NCI-H446 (cell line): ENCODE measurements around the gene EPHA6.
"Not testable (repeated sequence)": the region's sequence is repeated elsewhere in the genome, so short reads cannot be mapped to it uniquely, and the experiment has no call there.

Experiments used
- DNase-seq, 2 experiments: peaks; one replicate each; lab custom pipeline; 2025; lab: John Stamatoyannopoulos, UW

The EPHA6 gene

GRCh38 chr3:97181704-97182103 lies 367.3 kb downstream of the EPHA6 start:
- peak in 1 of 2 experiments; percentile 29 for DNase-seq

GRCh38 chr3:97187771-97188170 lies 373.4 kb downstream of the EPHA6 start:
- peak in 1 of 2 experiments; percentile 35 for DNase-seq

GRCh38 chr3:97189835-97190234 lies 375.4 kb downstream of the EPHA6 start:
- no peak for DNase-seq

GRCh38 chr3:97197083-97197482 lies 382.7 kb downstream of the EPHA6 start:
- no peak for DNase-seq

GRCh38 chr3:97197830-97198229 lies 383.4 kb downstream of the EPHA6 start:
- no peak for DNase-seq

GRCh38 chr3:97200387-97200786 lies 386.0 kb downstream of the EPHA6 start:
- DNase-seq, result no peak

GRCh38 chr3:97201814-97202213 lies 387.4 kb downstream of the EPHA6 start:
- no peak for DNase-seq

GRCh38 chr3:97228966-97229365 lies 414.6 kb downstream of the EPHA6 start:
- no peak for DNase-seq

GRCh38 chr3:97230486-97230885 lies 416.1 kb downstream of the EPHA6 start:
- no peak for DNase-seq

- DNase-seq, result peak; percentile 19 to 87
These were observed 418.1 kb downstream of the EPHA6 start for GRCh38 chr3:97232393-97233034.

- no peak for DNase-seq
These were observed 420.8 kb downstream of the EPHA6 start for GRCh38 chr3:97235179-97235578.

GRCh38 chr3:97235611-97236315 lies 421.4 kb downstream of the EPHA6 start:
- DNase-seq, result no peak

GRCh38 chr3:97241417-97241816 lies 427.0 kb downstream of the EPHA6 start:
- DNase-seq, result no peak

GRCh38 chr3:97245201-97245910 lies 431.0 kb downstream of the EPHA6 start:
- DNase-seq, result no peak

GRCh38 chr3:97256060-97256459 lies 441.7 kb downstream of the EPHA6 start:
- DNase-seq, result no peak

GRCh38 chr3:97257942-97258697 lies 443.7 kb downstream of the EPHA6 start:
- no peak for DNase-seq

- no peak for DNase-seq
These were observed 444.9 kb downstream of the EPHA6 start for GRCh38 chr3:97259263-97259662.

- DNase-seq, result peak; percentile 78 to 92
These were observed 449.8 kb downstream of the EPHA6 start for GRCh38 chr3:97264180-97264579.

- no peak for DNase-seq
These were observed 451.0 kb downstream of the EPHA6 start for GRCh38 chr3:97265237-97266005.

- no peak for DNase-seq
These were observed 454.8 kb downstream of the EPHA6 start for GRCh38 chr3:97269202-97269601.

- DNase-seq, result not testable (repeated sequence)
These were observed 462.6 kb downstream of the EPHA6 start for GRCh38 chr3:97276879-97277550.
